ENCODE results near the gene CACNA1I. TPM values are rescaled to one million over a fixed set of nuclear protein-coding genes. Genes with fewer than 3 reads are reported as not detected.

Gene CACNA1I
- total and polyA plus RNA-seq, 7 experiments from 2014 or later, result 0.40 to 51.2 (median 22.0) TPM

- ChIA-PET POLR2A (interaction anchor here (0.6 to 0.9 kb wide), 3 partner anchors 15 to 428 kb away, joined by 3 to 4 read pairs (median 3); no protein-coding TSS in a partner anchor), CTCF (no interaction called here)
- Histone ChIP-seq H3K4me3 (ENCODE audit: low read length) (no peak overlapping the region), H3K36me3 (ENCODE audit: control insufficient read depth in 2 of 3, insufficient read depth in 3 of 3, low read length in 3 of 3) (no peaks in the 10 kb centered on the region), H3K9me3 (ENCODE audit: control insufficient read depth in 2 of 3, low read length in 3 of 3) (no peaks in the 10 kb centered on the region), H3K4me1 (ENCODE audit: control insufficient read depth in 2 of 2, insufficient read depth in 2 of 2, low read length in 2 of 2) (no peaks in the 10 kb centered on the region), H3K27ac (ENCODE audit: low read depth, low read length) (no peak overlapping the region), H3K27me3 (ENCODE audit: control insufficient read depth in 2 of 2, insufficient read depth in 2 of 2, low read length in 2 of 2) (no peaks in the 10 kb centered on the region)
- no peaks in the 10 kb centered on the region for H3K36me3 Mint-ChIP-seq
- DNase-seq (no peak), ATAC-seq (no peak)
- peaks cover 0 to 15% (median 8%) of the 10 kb centered on the region in 5 donors for H3K27me3 Mint-ChIP-seq
- no peak overlapping the region for H3K27ac Mint-ChIP-seq
- peaks cover 0 to 3% (median 0%) of the 10 kb centered on the region in 11 donors for H3K9me3 Mint-ChIP-seq
- no peaks in the 10 kb centered on the region for H3K4me1 Mint-ChIP-seq
- H3K4me3 Mint-ChIP-seq, result no peak overlapping the region
- intact Hi-C loops (cut with micrococcal nuclease), result no loop called here
Observed at GRCh38 chr22:39576027-39576426, 5.5 kb downstream of the CACNA1I start.

DNA sequence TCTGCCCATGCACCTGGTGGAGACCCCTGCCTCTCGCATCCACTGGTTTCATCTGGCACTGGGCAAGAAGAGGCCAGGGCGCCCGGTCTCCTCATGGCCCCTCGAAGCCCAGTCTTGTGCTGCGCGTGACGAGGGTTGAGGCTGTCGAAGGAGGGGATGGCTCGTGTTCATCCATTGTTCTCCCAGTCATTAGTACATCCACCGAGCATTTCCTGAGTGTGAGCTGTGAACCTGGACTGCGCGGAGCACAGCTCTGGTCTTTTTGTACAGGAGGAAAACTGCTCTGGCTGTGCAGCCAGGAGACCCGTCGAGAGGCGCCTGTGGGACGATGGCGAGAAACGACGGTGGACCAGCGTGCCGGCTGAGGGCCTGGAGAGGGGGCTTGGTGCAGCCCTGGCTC, 6.8 kb downstream of the CACNA1I start:
- no peak overlapping the region for H3K4me3 ChIP-seq (ENCODE audit: low read length)
- ATAC-seq (no peak), DNase-seq (no peak)
- Mint-ChIP-seq H3K36me3 (no peaks in the 10 kb centered on the region), H3K27me3 (peaks cover 0 to 21% (median 6%) of the 10 kb centered on the region in 5 donors), H3K4me3 (no peak overlapping the region), H3K9me3 (peaks cover 0 to 4% (median 0%) of the 10 kb centered on the region in 11 donors), H3K4me1 (peaks cover 0 to 1% (median 0%) of the 10 kb centered on the region in 7 donors), H3K27ac (no peak overlapping the region)
- H3K4me1 ChIP-seq (ENCODE audit: control insufficient read depth in 2 of 2, insufficient read depth in 2 of 2, low read length in 2 of 2), result no peaks in the 10 kb centered on the region
- H3K27ac ChIP-seq (ENCODE audit: low read depth, low read length), result no peak overlapping the region
- POLR2A ChIA-PET, result no interaction called here
- H3K36me3 ChIP-seq (ENCODE audit: control insufficient read depth in 2 of 3, insufficient read depth in 3 of 3, low read length in 3 of 3), result no peaks in the 10 kb centered on the region
- no peaks in the 10 kb centered on the region for H3K27me3 ChIP-seq (ENCODE audit: control insufficient read depth in 2 of 2, insufficient read depth in 2 of 2, low read length in 2 of 2)
- CTCF ChIA-PET, result no interaction called here
- no peaks in the 10 kb centered on the region for H3K9me3 ChIP-seq (ENCODE audit: control insufficient read depth in 2 of 3, low read length in 3 of 3)
- intact Hi-C loops (cut with micrococcal nuclease), result no loop called here

- ATAC-seq (no peak), DNase-seq (no peak)
- ChIA-PET POLR2A (no interaction called here), CTCF (no interaction called here)
- Mint-ChIP-seq H3K27me3 (peaks cover 0 to 21% (median 6%) of the 10 kb centered on the region in 5 donors), H3K4me1 (peaks cover 0 to 2% (median 0%) of the 10 kb centered on the region in 7 donors), H3K4me3 (no peak overlapping the region), H3K36me3 (peaks cover 0 to under 1% (median 0%) of the 10 kb centered on the region in 5 donors), H3K27ac (no peak overlapping the region), H3K9me3 (peaks cover 0 to 4% (median 0%) of the 10 kb centered on the region in 11 donors)
- Histone ChIP-seq H3K4me3 (ENCODE audit: low read length) (no peak overlapping the region), H3K9me3 (ENCODE audit: control insufficient read depth in 2 of 3, low read length in 3 of 3) (no peaks in the 10 kb centered on the region), H3K27me3 (ENCODE audit: control insufficient read depth in 2 of 2, insufficient read depth in 2 of 2, low read length in 2 of 2) (no peaks in the 10 kb centered on the region), H3K27ac (ENCODE audit: low read depth, low read length) (no peak overlapping the region), H3K4me1 (ENCODE audit: control insufficient read depth in 2 of 2, insufficient read depth in 2 of 2, low read length in 2 of 2) (no peaks in the 10 kb centered on the region), H3K36me3 (ENCODE audit: control insufficient read depth in 2 of 3, insufficient read depth in 3 of 3, low read length in 3 of 3) (no peaks in the 10 kb centered on the region)
- intact Hi-C loops (cut with micrococcal nuclease), result no loop called here
Observed at GRCh38 chr22:39577900-39578299, 7.3 kb downstream of the CACNA1I start.

DNA sequence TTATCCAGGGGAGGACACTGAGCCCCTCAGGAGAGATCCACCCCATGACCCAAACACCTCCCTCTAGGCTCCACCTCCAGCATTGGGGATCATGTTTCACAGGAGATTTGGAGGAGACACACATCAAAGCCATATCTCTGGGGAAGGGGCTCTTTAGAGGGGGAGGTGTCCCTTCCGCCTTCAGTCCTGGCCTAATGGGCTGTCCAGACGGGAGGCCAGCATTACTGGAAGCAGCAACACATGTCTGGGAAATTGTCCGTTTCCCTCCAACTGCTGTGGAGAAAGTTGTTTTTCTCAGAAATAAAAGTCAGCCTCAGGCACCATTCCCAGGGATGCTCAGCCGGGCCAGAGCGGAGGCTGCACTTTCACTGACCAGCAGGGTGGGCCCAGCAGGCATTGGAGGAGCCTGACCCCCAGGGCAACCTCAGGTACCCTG, 9.5 kb downstream of the CACNA1I start:
- Histone ChIP-seq H3K36me3 (ENCODE audit: control insufficient read depth in 2 of 3, insufficient read depth in 3 of 3, low read length in 3 of 3) (no peaks in the 10 kb centered on the region), H3K9me3 (ENCODE audit: control insufficient read depth in 2 of 3, low read length in 3 of 3) (no peaks in the 10 kb centered on the region), H3K4me3 (ENCODE audit: low read length) (no peak overlapping the region), H3K27me3 (ENCODE audit: control insufficient read depth in 2 of 2, insufficient read depth in 2 of 2, low read length in 2 of 2) (no peaks in the 10 kb centered on the region), H3K4me1 (ENCODE audit: control insufficient read depth in 2 of 2, insufficient read depth in 2 of 2, low read length in 2 of 2) (no peaks in the 10 kb centered on the region), H3K27ac (ENCODE audit: low read depth, low read length) (no peak overlapping the region)
- Mint-ChIP-seq H3K4me3 (no peak overlapping the region), H3K27me3 (peaks cover 0 to 25% (median 12%) of the 10 kb centered on the region in 5 donors), H3K9me3 (peaks cover 0 to 9% (median 0%) of the 10 kb centered on the region in 11 donors), H3K36me3 (peaks cover 0 to 5% (median 4%) of the 10 kb centered on the region in 5 donors), H3K27ac (no peak overlapping the region), H3K4me1 (peaks cover 0 to 7% (median 0%) of the 10 kb centered on the region in 7 donors)
- CTCF ChIA-PET, result no interaction called here
- no peak for DNase-seq
- POLR2A ChIA-PET, result no interaction called here
- intact Hi-C loops (cut with micrococcal nuclease), result no loop called here
- no peak for ATAC-seq

GRCh38 chr22:39580795-39581194, 10.2 kb downstream of the CACNA1I start:
- no peak for ATAC-seq
- H3K9me3 Mint-ChIP-seq, result peaks cover 0 to 9% (median 0%) of the 10 kb centered on the region in 11 donors
- H3K27me3 Mint-ChIP-seq, result peaks cover 0 to 23% (median 12%) of the 10 kb centered on the region in 5 donors
- Histone ChIP-seq H3K9me3 (ENCODE audit: control insufficient read depth in 2 of 3, low read length in 3 of 3) (no peaks in the 10 kb centered on the region), H3K36me3 (ENCODE audit: control insufficient read depth in 2 of 3, insufficient read depth in 3 of 3, low read length in 3 of 3) (no peaks in the 10 kb centered on the region), H3K27me3 (ENCODE audit: control insufficient read depth in 2 of 2, insufficient read depth in 2 of 2, low read length in 2 of 2) (no peaks in the 10 kb centered on the region), H3K4me1 (ENCODE audit: control insufficient read depth in 2 of 2, insufficient read depth in 2 of 2, low read length in 2 of 2) (no peaks in the 10 kb centered on the region), H3K27ac (ENCODE audit: low read depth, low read length) (no peak overlapping the region), H3K4me3 (ENCODE audit: low read length) (no peak overlapping the region)
- no peak for DNase-seq
- intact Hi-C loops (cut with micrococcal nuclease), result no loop called here
- peaks cover 0 to 5% (median 4%) of the 10 kb centered on the region in 5 donors for H3K36me3 Mint-ChIP-seq
- no peak overlapping the region for H3K27ac Mint-ChIP-seq
- CTCF ChIA-PET, result no interaction called here
- H3K4me1 Mint-ChIP-seq, result peaks cover 0 to 7% (median 0%) of the 10 kb centered on the region in 7 donors
- POLR2A ChIA-PET, result interaction anchor here (0.5 kb wide), 1 partner anchor 425 kb away, joined by 3 read pairs; no protein-coding TSS in a partner anchor
- H3K4me3 Mint-ChIP-seq, result no peak overlapping the region

DNA sequence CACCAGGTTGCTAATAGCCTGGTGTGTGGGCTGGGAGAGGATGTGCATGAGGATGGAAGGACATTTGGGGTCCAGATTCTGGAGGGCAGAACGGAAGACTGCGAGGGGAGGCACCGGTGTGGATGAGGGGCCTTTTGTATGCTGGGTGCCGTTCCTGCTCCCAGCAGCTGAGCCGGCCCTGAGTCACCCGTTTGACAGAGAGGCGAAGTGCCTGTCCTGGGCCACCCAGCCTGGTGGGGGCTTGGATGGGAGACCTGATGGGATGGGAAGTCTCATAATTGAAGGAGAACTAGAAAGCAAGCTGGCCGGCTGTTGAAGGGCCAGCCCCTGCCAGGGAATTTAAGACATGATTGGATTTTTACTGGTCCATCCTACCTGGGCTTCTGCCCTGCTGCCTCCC, 10.8 kb downstream of the CACNA1I start:
- no peaks in the 10 kb centered on the region for H3K36me3 ChIP-seq (ENCODE audit: control insufficient read depth in 2 of 3, insufficient read depth in 3 of 3, low read length in 3 of 3)
- DNase-seq, result no peak
- ChIA-PET CTCF (no interaction called here), POLR2A (no interaction called here)
- H3K27me3 ChIP-seq (ENCODE audit: control insufficient read depth in 2 of 2, insufficient read depth in 2 of 2, low read length in 2 of 2), result no peaks in the 10 kb centered on the region
- ATAC-seq, result no peak
- H3K9me3 Mint-ChIP-seq, result peaks cover 0 to 9% (median 0%) of the 10 kb centered on the region in 11 donors
- no peaks in the 10 kb centered on the region for H3K9me3 ChIP-seq (ENCODE audit: control insufficient read depth in 2 of 3, low read length in 3 of 3)
- intact Hi-C loops (cut with micrococcal nuclease), result no loop called here
- H3K4me3 Mint-ChIP-seq, result no peak overlapping the region
- H3K27me3 Mint-ChIP-seq, result peaks cover 0 to 23% (median 12%) of the 10 kb centered on the region in 5 donors
- peaks cover 0 to 5% (median 4%) of the 10 kb centered on the region in 5 donors for H3K36me3 Mint-ChIP-seq
- H3K4me1 ChIP-seq (ENCODE audit: control insufficient read depth in 2 of 2, insufficient read depth in 2 of 2, low read length in 2 of 2), result no peaks in the 10 kb centered on the region
- H3K27ac ChIP-seq (ENCODE audit: low read depth, low read length), result no peak overlapping the region
- peak overlapping the region in 1 of 9 donors; percentile 44 for H3K27ac Mint-ChIP-seq
- H3K4me1 Mint-ChIP-seq, result peaks cover 0 to 7% (median 0%) of the 10 kb centered on the region in 7 donors
- no peak overlapping the region for H3K4me3 ChIP-seq (ENCODE audit: low read length)

DNA sequence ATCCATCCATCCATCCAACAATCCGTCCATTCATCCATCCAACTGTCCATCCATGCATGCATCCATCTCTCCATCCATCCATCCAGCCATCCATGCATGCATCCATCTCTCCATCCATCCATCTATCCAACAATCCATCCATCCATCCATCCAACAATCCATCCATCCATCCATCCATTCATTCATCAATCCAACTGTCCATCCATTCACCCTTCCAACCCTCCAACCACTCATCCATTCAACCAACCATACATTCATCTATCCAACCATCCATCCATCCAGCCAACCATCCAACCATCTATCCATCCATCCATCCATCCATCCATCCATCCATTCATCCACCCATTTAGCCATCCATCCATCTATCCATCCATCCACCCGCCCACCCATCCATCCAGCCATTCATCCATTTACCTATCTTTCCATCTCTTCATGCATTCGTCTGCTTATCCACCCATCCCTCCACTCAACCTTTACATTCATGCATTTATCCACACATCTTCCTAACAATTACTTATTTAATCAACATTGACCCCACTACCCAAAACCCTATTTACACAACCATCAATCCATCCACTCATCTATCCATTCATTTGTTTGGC, 12.6 kb downstream of the CACNA1I start:
- no peak overlapping the region for H3K27ac ChIP-seq (ENCODE audit: low read depth, low read length)
- CTCF ChIA-PET, result no interaction called here
- POLR2A ChIA-PET, result no interaction called here
- H3K4me3 ChIP-seq (ENCODE audit: low read length), result no peak overlapping the region
- Mint-ChIP-seq H3K36me3 (peaks cover 0 to 5% (median 4%) of the 10 kb centered on the region in 5 donors), H3K9me3 (peaks cover 0 to 9% (median 0%) of the 10 kb centered on the region in 11 donors), H3K27me3 (peaks cover 0 to 25% (median 12%) of the 10 kb centered on the region in 5 donors), H3K4me3 (no peak overlapping the region), H3K27ac (peak overlapping the region in 1 of 9 donors; percentile 41), H3K4me1 (peaks cover 0 to 7% (median 0%) of the 10 kb centered on the region in 7 donors)
- no peaks in the 10 kb centered on the region for H3K36me3 ChIP-seq (ENCODE audit: control insufficient read depth in 2 of 3, insufficient read depth in 3 of 3, low read length in 3 of 3)
- intact Hi-C loops (cut with micrococcal nuclease), result no loop called here
- no peaks in the 10 kb centered on the region for H3K4me1 ChIP-seq (ENCODE audit: control insufficient read depth in 2 of 2, insufficient read depth in 2 of 2, low read length in 2 of 2)
- DNase-seq (no peak), ATAC-seq (no peak)
- no peaks in the 10 kb centered on the region for H3K27me3 ChIP-seq (ENCODE audit: control insufficient read depth in 2 of 2, insufficient read depth in 2 of 2, low read length in 2 of 2)
- H3K9me3 ChIP-seq (ENCODE audit: control insufficient read depth in 2 of 3, low read length in 3 of 3), result no peaks in the 10 kb centered on the region

All from naive thymus-derived CD4-positive, alpha-beta T cell (primary cell).